PC-3 (cell line): ENCODE results near the gene ARL8A.
"Not testable (repeated sequence)": the region's sequence is repeated elsewhere in the genome, so short reads cannot be mapped to it uniquely, and the experiment has no call there.

ENCODE experiments used
- EZH2 ChIP-seq: fragments of 300-600 bp; sonication (generic); IDR thresholded peaks from one replicate; pipeline ENCODE4 v1.6.1; 2017; ENCODE audit warnings: antibody characterized with exemption, mild to moderate bottlenecking, low read length; ENCODE audit not compliant: unreplicated experiment
- EZH2phosphoT487 ChIP-seq: fragments of 300-600 bp; sonication (generic); IDR thresholded peaks from 2 replicates; pipeline ENCODE4 v1.6.1; 2018; ENCODE audit warnings: mild to moderate bottlenecking, antibody characterized with exemption, low read length, borderline replicate concordance
- TF ChIP-seq, protein P1 (sequence below): fragments of 300-600 bp; sonication (generic); conservative IDR thresholded peaks from 2 replicates; pipeline ENCODE4 v1.5.1; 2017; ENCODE audit warnings: antibody characterized with exemption, low read depth, mild to moderate bottlenecking, low read length

DNA sequence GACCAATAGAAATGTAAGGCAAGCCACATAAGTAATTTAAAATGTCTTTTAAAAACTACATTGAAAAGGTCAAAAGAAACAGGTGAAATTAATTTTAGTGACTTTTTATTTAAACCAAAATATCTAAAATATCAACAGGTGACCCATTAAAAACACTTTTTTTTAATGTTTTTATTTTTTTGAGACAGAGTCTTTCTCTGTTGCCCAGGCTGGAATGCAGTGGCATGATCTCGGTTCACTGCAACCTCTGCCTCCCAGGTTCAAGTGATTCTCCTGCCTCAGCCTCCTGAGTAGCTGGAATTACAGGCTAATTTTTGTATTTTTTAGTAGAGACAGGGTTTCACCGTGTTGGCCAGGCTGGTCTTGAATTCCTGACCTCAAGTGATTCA, 36.2 kb upstream of the ARL8A start:
- not testable (repeated sequence) for TF ChIP-seq EZH2, EZH2phosphoT487
- TF ChIP-seq, protein P1, sequence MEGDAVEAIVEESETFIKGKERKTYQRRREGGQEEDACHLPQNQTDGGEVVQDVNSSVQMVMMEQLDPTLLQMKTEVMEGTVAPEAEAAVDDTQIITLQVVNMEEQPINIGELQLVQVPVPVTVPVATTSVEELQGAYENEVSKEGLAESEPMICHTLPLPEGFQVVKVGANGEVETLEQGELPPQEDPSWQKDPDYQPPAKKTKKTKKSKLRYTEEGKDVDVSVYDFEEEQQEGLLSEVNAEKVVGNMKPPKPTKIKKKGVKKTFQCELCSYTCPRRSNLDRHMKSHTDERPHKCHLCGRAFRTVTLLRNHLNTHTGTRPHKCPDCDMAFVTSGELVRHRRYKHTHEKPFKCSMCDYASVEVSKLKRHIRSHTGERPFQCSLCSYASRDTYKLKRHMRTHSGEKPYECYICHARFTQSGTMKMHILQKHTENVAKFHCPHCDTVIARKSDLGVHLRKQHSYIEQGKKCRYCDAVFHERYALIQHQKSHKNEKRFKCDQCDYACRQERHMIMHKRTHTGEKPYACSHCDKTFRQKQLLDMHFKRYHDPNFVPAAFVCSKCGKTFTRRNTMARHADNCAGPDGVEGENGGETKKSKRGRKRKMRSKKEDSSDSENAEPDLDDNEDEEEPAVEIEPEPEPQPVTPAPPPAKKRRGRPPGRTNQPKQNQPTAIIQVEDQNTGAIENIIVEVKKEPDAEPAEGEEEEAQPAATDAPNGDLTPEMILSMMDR = not testable (repeated sequence)
